WTC11 (cell line): ENCODE results near the gene ZNF484. TPM values are rescaled to one million over a fixed set of nuclear protein-coding genes. Genes with fewer than 3 reads are reported as not detected.
A peak's percentile ranks its signal among the peaks of the same experiment; 100 is the strongest.

ENCODE experiments used
- ATF1 ChIP-seq: sonication (generic); formaldehyde crosslinking; IDR thresholded peaks from 2 replicates; pipeline ENCODE4 v1.8.1; 2023; ENCODE audit warnings: mild to moderate bottlenecking, moderate library complexity, missing genetic modification reagents
- ESRRA ChIP-seq: sonication (generic); formaldehyde crosslinking; IDR thresholded peaks from 2 replicates; pipeline ENCODE4 v1.8.1; 2022; ENCODE audit warnings: mild to moderate bottlenecking, missing genetic modification reagents, borderline replicate concordance
- ETV6 ChIP-seq: sonication (generic); formaldehyde crosslinking; IDR thresholded peaks from 2 replicates; pipeline ENCODE4 v1.8.1; 2022; ENCODE audit warnings: mild to moderate bottlenecking, missing genetic modification reagents
- FOXJ3 ChIP-seq: sonication (generic); formaldehyde crosslinking; IDR thresholded peaks from 2 replicates; pipeline ENCODE4 v1.9.0; 2021; ENCODE audit warnings: missing genetic modification reagents, mild to moderate bottlenecking, borderline replicate concordance
- GRHL2 ChIP-seq: fragments of 250-450 bp; sonication (Bioruptor Pico); IDR thresholded peaks from 2 replicates; pipeline ENCODE4 v1.8.0; 2022; ENCODE audit warnings: mild to moderate bottlenecking, moderate library complexity; ENCODE audit not compliant: insufficient replicate concordance, severe bottlenecking
- IRF2 ChIP-seq: sonication (generic); formaldehyde crosslinking; IDR thresholded peaks from 2 replicates; pipeline ENCODE4 v1.8.0; 2022; ENCODE audit warnings: low read depth, missing genetic modification reagents, borderline replicate concordance
- JUN ChIP-seq: sonication (generic); formaldehyde crosslinking; IDR thresholded peaks from 2 replicates; pipeline ENCODE4 v1.8.0; 2023; ENCODE audit warnings: mild to moderate bottlenecking, missing genetic modification reagents
- NFYB ChIP-seq: sonication (generic); formaldehyde crosslinking; conservative IDR thresholded peaks from 2 replicates; pipeline ENCODE4 v1.8.0; 2022; ENCODE audit warnings: low read depth, missing genetic modification reagents
- NR2C2 ChIP-seq: sonication (generic); formaldehyde crosslinking; IDR thresholded peaks from 2 replicates; pipeline ENCODE4 v1.8.0; 2022; ENCODE audit warnings: mild to moderate bottlenecking, missing genetic modification reagents
- RELA ChIP-seq: sonication (generic); formaldehyde crosslinking; IDR thresholded peaks from 2 replicates; pipeline ENCODE4 v1.8.1; 2022; ENCODE audit warnings: missing genetic modification reagents, mild to moderate bottlenecking, borderline replicate concordance
- ZNF138 ChIP-seq: sonication (generic); formaldehyde crosslinking; conservative IDR thresholded peaks from 2 replicates; pipeline ENCODE4 v1.8.1; 2022; ENCODE audit warnings: mild to moderate bottlenecking, moderate library complexity, missing genetic modification reagents
- ZNF671 ChIP-seq: fragments of 250-450 bp; sonication (Bioruptor Pico); IDR thresholded peaks from 2 replicates; pipeline ENCODE4 v1.8.0; 2021; ENCODE audit warnings: mild to moderate bottlenecking
- total RNA-seq: library from RNA; stranded (reverse); gene quantifications from 3 replicates; pipeline ENCODE4 v1.2.3, GENCODE V29; 2021
- TF ChIP-seq, protein P1 (sequence below): sonication (generic); formaldehyde crosslinking; IDR thresholded peaks from 2 replicates; pipeline ENCODE4 v1.8.0; 2023; ENCODE audit warnings: mild to moderate bottlenecking, missing genetic modification reagents
- TF ChIP-seq, protein P2 (sequence below): fragments of 250-450 bp; sonication (Bioruptor Pico); IDR thresholded peaks from 2 replicates; pipeline ENCODE4 v1.9.0; 2021; ENCODE audit warnings: mild to moderate bottlenecking, borderline replicate concordance
- TF ChIP-seq, protein P3 (sequence below): sonication (generic); formaldehyde crosslinking; IDR thresholded peaks from 2 replicates; pipeline ENCODE4 v1.8.1; 2023; ENCODE audit warnings: mild to moderate bottlenecking, missing genetic modification reagents
- TF ChIP-seq, protein P4 (sequence below): sonication (generic); formaldehyde crosslinking; IDR thresholded peaks from 2 replicates; pipeline ENCODE4 v1.8.0; 2022; ENCODE audit warnings: mild to moderate bottlenecking, missing genetic modification reagents
- TF ChIP-seq, protein P5 (sequence below): sonication (generic); formaldehyde crosslinking; IDR thresholded peaks from 2 replicates; pipeline ENCODE4 v1.8.1; 2023; ENCODE audit warnings: mild to moderate bottlenecking, moderate library complexity, missing genetic modification reagents
- TF ChIP-seq, protein P6 (sequence below): fragments of 250-450 bp; sonication (Bioruptor Pico); IDR thresholded peaks from 2 replicates; pipeline ENCODE4 v2.1.2; 2022; ENCODE audit warnings: mild to moderate bottlenecking, moderate library complexity
- TF ChIP-seq, protein P7 (sequence below): sonication (generic); formaldehyde crosslinking; conservative IDR thresholded peaks from 2 replicates; pipeline ENCODE4 v1.8.1; 2023; ENCODE audit warnings: mild to moderate bottlenecking, low read depth, missing genetic modification reagents, moderate library complexity
- TF ChIP-seq, protein P8 (sequence below): fragments of 200-600 bp; IDR thresholded peaks from 2 replicates; pipeline ENCODE4 v1.8.0; 2022; ENCODE audit warnings: antibody characterized with exemption

The ZNF484 gene
- total RNA-seq, 1 experiment from 2014 or later = 14.1 TPM

DNA sequence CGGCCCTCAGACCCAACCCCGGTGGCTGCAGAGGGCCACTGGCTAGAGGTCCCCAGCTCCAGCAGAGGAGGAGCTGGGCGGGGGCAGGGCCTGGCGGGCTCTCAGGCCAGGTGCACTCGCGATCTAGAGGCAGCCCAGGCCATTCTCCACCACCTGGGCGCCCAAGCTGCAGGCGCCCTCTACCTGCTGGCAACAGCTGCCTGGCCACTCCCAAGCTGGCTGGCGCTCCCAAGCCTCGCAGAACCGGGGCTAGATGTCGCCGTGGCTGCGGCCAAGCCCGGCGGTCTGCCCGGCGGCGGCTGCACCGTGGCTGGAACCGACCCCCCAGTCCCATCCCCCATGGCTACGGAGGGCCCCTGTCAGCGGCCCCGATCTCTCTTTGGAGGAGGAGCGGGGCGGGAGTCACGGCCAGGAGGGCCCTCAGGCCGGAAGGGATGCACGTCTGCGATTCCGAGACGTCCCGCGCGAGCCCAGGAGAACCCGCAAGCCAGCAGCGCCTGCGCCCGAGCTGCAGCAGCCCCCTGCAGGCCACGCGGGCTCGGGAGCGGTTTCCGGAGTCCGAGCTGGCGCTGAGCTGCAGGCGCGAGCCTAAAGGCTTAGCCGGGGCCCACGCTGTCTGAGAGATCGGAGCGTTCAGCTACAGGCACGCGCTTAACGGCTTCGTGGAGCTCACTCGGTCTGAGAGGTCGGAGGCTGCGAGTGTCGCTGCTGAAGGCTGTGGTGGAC is 68.9 kb downstream of the ZNF484 start (continued):
- TF ChIP-seq, protein P1, sequence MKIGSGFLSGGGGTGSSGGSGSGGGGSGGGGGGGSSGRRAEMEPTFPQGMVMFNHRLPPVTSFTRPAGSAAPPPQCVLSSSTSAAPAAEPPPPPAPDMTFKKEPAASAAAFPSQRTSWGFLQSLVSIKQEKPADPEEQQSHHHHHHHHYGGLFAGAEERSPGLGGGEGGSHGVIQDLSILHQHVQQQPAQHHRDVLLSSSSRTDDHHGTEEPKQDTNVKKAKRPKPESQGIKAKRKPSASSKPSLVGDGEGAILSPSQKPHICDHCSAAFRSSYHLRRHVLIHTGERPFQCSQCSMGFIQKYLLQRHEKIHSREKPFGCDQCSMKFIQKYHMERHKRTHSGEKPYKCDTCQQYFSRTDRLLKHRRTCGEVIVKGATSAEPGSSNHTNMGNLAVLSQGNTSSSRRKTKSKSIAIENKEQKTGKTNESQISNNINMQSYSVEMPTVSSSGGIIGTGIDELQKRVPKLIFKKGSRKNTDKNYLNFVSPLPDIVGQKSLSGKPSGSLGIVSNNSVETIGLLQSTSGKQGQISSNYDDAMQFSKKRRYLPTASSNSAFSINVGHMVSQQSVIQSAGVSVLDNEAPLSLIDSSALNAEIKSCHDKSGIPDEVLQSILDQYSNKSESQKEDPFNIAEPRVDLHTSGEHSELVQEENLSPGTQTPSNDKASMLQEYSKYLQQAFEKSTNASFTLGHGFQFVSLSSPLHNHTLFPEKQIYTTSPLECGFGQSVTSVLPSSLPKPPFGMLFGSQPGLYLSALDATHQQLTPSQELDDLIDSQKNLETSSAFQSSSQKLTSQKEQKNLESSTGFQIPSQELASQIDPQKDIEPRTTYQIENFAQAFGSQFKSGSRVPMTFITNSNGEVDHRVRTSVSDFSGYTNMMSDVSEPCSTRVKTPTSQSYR (CRISPR knock-in tag) = 0 out of 2 replicates have a peak, but pooled peaks have one; percentile 40
- TF ChIP-seq, protein P2, sequence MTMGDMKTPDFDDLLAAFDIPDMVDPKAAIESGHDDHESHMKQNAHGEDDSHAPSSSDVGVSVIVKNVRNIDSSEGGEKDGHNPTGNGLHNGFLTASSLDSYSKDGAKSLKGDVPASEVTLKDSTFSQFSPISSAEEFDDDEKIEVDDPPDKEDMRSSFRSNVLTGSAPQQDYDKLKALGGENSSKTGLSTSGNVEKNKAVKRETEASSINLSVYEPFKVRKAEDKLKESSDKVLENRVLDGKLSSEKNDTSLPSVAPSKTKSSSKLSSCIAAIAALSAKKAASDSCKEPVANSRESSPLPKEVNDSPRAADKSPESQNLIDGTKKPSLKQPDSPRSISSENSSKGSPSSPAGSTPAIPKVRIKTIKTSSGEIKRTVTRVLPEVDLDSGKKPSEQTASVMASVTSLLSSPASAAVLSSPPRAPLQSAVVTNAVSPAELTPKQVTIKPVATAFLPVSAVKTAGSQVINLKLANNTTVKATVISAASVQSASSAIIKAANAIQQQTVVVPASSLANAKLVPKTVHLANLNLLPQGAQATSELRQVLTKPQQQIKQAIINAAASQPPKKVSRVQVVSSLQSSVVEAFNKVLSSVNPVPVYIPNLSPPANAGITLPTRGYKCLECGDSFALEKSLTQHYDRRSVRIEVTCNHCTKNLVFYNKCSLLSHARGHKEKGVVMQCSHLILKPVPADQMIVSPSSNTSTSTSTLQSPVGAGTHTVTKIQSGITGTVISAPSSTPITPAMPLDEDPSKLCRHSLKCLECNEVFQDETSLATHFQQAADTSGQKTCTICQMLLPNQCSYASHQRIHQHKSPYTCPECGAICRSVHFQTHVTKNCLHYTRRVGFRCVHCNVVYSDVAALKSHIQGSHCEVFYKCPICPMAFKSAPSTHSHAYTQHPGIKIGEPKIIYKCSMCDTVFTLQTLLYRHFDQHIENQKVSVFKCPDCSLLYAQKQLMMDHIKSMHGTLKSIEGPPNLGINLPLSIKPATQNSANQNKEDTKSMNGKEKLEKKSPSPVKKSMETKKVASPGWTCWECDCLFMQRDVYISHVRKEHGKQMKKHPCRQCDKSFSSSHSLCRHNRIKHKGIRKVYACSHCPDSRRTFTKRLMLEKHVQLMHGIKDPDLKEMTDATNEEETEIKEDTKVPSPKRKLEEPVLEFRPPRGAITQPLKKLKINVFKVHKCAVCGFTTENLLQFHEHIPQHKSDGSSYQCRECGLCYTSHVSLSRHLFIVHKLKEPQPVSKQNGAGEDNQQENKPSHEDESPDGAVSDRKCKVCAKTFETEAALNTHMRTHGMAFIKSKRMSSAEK (CRISPR knock-in tag) = no peak
- TF ChIP-seq, protein P3, sequence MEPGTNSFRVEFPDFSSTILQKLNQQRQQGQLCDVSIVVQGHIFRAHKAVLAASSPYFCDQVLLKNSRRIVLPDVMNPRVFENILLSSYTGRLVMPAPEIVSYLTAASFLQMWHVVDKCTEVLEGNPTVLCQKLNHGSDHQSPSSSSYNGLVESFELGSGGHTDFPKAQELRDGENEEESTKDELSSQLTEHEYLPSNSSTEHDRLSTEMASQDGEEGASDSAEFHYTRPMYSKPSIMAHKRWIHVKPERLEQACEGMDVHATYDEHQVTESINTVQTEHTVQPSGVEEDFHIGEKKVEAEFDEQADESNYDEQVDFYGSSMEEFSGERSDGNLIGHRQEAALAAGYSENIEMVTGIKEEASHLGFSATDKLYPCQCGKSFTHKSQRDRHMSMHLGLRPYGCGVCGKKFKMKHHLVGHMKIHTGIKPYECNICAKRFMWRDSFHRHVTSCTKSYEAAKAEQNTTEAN = no peak
- TF ChIP-seq NFYB = no peak
- TF ChIP-seq, protein P4, sequence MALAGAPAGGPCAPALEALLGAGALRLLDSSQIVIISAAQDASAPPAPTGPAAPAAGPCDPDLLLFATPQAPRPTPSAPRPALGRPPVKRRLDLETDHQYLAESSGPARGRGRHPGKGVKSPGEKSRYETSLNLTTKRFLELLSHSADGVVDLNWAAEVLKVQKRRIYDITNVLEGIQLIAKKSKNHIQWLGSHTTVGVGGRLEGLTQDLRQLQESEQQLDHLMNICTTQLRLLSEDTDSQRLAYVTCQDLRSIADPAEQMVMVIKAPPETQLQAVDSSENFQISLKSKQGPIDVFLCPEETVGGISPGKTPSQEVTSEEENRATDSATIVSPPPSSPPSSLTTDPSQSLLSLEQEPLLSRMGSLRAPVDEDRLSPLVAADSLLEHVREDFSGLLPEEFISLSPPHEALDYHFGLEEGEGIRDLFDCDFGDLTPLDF (CRISPR knock-in tag) = no peak
- TF ChIP-seq, protein P5, sequence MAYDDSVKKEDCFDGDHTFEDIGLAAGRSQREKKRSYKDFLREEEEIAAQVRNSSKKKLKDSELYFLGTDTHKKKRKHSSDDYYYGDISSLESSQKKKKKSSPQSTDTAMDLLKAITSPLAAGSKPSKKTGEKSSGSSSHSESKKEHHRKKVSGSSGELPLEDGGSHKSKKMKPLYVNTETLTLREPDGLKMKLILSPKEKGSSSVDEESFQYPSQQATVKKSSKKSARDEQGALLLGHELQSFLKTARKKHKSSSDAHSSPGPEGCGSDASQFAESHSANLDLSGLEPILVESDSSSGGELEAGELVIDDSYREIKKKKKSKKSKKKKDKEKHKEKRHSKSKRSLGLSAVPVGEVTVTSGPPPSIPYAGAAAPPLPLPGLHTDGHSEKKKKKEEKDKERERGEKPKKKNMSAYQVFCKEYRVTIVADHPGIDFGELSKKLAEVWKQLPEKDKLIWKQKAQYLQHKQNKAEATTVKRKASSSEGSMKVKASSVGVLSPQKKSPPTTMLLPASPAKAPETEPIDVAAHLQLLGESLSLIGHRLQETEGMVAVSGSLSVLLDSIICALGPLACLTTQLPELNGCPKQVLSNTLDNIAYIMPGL = peak; percentile 94
- TF ChIP-seq, protein P6, sequence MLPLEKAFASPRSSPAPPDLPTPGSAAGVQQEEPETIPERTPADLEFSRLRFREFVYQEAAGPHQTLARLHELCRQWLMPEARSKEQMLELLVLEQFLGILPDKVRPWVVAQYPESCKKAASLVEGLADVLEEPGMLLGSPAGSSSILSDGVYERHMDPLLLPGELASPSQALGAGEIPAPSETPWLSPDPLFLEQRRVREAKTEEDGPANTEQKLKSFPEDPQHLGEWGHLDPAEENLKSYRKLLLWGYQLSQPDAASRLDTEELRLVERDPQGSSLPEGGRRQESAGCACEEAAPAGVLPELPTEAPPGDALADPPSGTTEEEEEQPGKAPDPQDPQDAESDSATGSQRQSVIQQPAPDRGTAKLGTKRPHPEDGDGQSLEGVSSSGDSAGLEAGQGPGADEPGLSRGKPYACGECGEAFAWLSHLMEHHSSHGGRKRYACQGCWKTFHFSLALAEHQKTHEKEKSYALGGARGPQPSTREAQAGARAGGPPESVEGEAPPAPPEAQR (CRISPR knock-in tag) = no peak
- no peak for TF ChIP-seq GRHL2 (CRISPR knock-in tag)
- 0 out of 2 replicates have a peak, but pooled peaks have one; percentile 31 for TF ChIP-seq ESRRA (CRISPR knock-in tag)
- TF ChIP-seq ZNF138 = no peak
- no peak for TF ChIP-seq NR2C2
- no peak for TF ChIP-seq ATF1
- no peak for TF ChIP-seq FOXJ3 (CRISPR knock-in tag)
- TF ChIP-seq, protein P7, sequence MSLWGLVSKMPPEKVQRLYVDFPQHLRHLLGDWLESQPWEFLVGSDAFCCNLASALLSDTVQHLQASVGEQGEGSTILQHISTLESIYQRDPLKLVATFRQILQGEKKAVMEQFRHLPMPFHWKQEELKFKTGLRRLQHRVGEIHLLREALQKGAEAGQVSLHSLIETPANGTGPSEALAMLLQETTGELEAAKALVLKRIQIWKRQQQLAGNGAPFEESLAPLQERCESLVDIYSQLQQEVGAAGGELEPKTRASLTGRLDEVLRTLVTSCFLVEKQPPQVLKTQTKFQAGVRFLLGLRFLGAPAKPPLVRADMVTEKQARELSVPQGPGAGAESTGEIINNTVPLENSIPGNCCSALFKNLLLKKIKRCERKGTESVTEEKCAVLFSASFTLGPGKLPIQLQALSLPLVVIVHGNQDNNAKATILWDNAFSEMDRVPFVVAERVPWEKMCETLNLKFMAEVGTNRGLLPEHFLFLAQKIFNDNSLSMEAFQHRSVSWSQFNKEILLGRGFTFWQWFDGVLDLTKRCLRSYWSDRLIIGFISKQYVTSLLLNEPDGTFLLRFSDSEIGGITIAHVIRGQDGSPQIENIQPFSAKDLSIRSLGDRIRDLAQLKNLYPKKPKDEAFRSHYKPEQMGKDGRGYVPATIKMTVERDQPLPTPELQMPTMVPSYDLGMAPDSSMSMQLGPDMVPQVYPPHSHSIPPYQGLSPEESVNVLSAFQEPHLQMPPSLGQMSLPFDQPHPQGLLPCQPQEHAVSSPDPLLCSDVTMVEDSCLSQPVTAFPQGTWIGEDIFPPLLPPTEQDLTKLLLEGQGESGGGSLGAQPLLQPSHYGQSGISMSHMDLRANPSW (CRISPR knock-in tag) = no peak
- TF ChIP-seq JUN (CRISPR knock-in tag) = no peak
- peak; percentile 32; the same call in 1 of the 2 replicates for TF ChIP-seq RELA (CRISPR knock-in tag)
- no peak for TF ChIP-seq IRF2 (CRISPR knock-in tag)
- 0 out of 2 replicates have a peak, but pooled peaks have one; percentile 52 for TF ChIP-seq ETV6
- no peak for TF ChIP-seq ZNF671 (CRISPR knock-in tag)
- TF ChIP-seq, protein P8, sequence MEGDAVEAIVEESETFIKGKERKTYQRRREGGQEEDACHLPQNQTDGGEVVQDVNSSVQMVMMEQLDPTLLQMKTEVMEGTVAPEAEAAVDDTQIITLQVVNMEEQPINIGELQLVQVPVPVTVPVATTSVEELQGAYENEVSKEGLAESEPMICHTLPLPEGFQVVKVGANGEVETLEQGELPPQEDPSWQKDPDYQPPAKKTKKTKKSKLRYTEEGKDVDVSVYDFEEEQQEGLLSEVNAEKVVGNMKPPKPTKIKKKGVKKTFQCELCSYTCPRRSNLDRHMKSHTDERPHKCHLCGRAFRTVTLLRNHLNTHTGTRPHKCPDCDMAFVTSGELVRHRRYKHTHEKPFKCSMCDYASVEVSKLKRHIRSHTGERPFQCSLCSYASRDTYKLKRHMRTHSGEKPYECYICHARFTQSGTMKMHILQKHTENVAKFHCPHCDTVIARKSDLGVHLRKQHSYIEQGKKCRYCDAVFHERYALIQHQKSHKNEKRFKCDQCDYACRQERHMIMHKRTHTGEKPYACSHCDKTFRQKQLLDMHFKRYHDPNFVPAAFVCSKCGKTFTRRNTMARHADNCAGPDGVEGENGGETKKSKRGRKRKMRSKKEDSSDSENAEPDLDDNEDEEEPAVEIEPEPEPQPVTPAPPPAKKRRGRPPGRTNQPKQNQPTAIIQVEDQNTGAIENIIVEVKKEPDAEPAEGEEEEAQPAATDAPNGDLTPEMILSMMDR = no peak
